Mammary epithelial cell (primary cell): ENCODE measurements around the gene PLPP4.

Experiments used
- CTCF ChIP-seq, 2 donors: IDR thresholded peaks in 1 of 2; conservative IDR thresholded peaks in 1 of 2; 2 replicates each; pipeline ENCODE4 v1.5.1; 2011 to 2012; ENCODE audit warnings: inconsistent platforms in 2 of 2, low read length in 2 of 2, mild to moderate bottlenecking in 2 of 2, control low read depth in 1 of 2, low read depth in 1 of 2; ENCODE audit not compliant: insufficient read depth in 1 of 2; ENCODE audit errors: extremely low read depth in 1 of 2
- EZH2 ChIP-seq: IDR thresholded peaks from 2 replicates; pipeline ENCODE4 v1.6.1; 2012; ENCODE audit warnings: low read length, inconsistent platforms, borderline replicate concordance

GRCh38 chr10:120607016-120607709 lies 150.1 kb downstream of the PLPP4 start:
- TF ChIP-seq CTCF (conservative IDR thresholded peaks at IDR 0.05 in 1 of 2, IDR thresholded peaks at IDR 0.05 in 1 of 2; ENCODE audit: extremely low read depth in 1 of 2, insufficient read depth in 1 of 2, low read depth in 1 of 2, low read length in 2 of 2) (no peak), EZH2 (no peak)
